Measurements from ENCODE around the gene C2CD3. TPM values are rescaled to one million over a fixed set of nuclear protein-coding genes. Genes with fewer than 3 reads are reported as not detected.

Gene C2CD3
- total and polyA plus RNA-seq, 10 donors = 5.7 to 49.2 (median 31.8) TPM

DNA sequence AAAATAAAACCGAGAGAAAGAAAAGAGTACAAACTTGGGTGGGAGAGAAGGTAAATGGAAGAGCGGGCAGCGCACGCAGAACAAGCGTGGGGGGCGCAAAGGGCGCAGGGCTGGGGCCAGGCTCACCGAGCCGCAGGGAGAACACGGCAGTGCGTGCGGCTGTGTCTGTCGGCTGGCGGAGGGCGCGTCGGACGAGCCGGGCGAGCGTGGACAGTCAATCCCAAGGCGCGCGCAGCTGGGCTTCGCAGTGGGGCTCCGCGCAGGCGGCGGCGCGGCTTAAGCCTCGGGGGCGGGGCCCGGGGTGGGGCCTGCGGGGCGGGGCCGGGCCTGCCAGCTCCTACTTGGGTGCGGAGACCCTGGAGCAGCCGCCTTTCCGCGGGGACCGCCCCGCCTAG lies 188.2 kb downstream of the C2CD3 start, which contains the start of gene UCP2:
UCP2 (minus strand) TSS at position 249 of the 395 bp plus-strand sequence. CDS start 4,465 bp downstream, outside the sequence.
- Histone ChIP-seq H3K27ac (peak within 1 kb of the TSS; percentile 93 to 97 (median 95)), H3K4me1 (peaks cover 40 to 77% (median 58%) of the 10 kb centered on the region in 6 donors), H3K4me3 (peak within 1 kb of the TSS; percentile 57 to 89 (median 82)), H3K36me3 (peaks cover 0 to 38% (median 14%) of the 10 kb centered on the region in 6 donors), H3K9me3 (no peaks in the 10 kb centered on the region), H3K27me3 (replicated peaks in 1 of 7) (no peaks in the 10 kb centered on the region)
- WGBS, 5 donors = 0% methylated on average over 15 to 43 of the region's 43 CpGs
- peak; percentile 98 for DNase-seq
- intact Hi-C loops (cut with DNase I; ENCODE audit: low total_unique reads) = no loop called here
- TF ChIP-seq, protein P1, sequence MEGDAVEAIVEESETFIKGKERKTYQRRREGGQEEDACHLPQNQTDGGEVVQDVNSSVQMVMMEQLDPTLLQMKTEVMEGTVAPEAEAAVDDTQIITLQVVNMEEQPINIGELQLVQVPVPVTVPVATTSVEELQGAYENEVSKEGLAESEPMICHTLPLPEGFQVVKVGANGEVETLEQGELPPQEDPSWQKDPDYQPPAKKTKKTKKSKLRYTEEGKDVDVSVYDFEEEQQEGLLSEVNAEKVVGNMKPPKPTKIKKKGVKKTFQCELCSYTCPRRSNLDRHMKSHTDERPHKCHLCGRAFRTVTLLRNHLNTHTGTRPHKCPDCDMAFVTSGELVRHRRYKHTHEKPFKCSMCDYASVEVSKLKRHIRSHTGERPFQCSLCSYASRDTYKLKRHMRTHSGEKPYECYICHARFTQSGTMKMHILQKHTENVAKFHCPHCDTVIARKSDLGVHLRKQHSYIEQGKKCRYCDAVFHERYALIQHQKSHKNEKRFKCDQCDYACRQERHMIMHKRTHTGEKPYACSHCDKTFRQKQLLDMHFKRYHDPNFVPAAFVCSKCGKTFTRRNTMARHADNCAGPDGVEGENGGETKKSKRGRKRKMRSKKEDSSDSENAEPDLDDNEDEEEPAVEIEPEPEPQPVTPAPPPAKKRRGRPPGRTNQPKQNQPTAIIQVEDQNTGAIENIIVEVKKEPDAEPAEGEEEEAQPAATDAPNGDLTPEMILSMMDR (IDR thresholded peaks at IDR 0.05 in 8 of 11, conservative IDR thresholded peaks at IDR 0.05 in 3 of 11) = no peak
- TF ChIP-seq POLR2A (IDR thresholded peaks at IDR 0.05) (peak in 2 of 3 donors; percentile 51 to 64), POLR2AphosphoS5 (IDR thresholded peaks at IDR 0.05) (peak in 2 of 3 donors; percentile 93 to 94)

DNA sequence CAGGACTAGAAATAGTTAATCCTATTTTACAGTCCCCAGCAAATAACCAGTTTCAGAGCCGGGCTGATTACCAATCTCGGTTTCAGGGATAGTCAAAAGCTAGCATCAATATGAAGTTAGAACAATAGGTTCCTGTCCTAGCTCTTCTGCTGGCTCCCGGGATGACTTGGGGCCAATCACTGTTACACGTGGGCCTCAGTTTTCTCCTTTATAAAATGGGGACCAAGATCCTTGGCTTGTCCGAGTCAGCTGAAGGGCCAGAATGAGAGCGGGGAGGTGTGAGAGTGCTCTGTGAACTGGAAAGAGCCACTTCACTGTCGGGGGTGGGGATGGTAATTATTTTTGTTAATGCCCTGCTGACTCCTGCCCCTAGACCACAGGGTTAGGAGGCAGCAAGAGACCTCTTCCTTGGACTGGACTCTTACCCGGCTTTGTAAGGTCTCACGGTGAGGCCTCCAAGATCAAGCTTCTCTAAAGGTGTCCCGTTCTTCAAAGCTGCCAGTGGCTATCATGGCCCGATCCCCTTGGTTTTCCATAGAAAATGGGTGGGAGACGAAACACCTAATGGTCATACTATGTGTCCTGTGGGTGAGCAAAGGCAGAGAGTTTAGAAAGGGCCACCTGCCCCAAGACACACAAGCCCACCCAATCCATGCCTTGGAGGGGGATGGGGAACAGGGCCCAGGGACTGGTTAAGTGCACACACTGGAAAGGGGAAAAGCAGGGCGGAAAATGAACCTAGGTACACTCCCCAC lies 189.6 kb downstream of the C2CD3 start:
- TF ChIP-seq POLR2AphosphoS5 (IDR thresholded peaks at IDR 0.05) = no peak
- TF ChIP-seq, protein P1 (IDR thresholded peaks at IDR 0.05 in 8 of 11, conservative IDR thresholded peaks at IDR 0.05 in 3 of 11) = no peak
- TF ChIP-seq POLR2A (IDR thresholded peaks at IDR 0.05) = no peak
- H3K27ac ChIP-seq = peak overlapping the region; percentile 93 to 97 (median 95)

DNA sequence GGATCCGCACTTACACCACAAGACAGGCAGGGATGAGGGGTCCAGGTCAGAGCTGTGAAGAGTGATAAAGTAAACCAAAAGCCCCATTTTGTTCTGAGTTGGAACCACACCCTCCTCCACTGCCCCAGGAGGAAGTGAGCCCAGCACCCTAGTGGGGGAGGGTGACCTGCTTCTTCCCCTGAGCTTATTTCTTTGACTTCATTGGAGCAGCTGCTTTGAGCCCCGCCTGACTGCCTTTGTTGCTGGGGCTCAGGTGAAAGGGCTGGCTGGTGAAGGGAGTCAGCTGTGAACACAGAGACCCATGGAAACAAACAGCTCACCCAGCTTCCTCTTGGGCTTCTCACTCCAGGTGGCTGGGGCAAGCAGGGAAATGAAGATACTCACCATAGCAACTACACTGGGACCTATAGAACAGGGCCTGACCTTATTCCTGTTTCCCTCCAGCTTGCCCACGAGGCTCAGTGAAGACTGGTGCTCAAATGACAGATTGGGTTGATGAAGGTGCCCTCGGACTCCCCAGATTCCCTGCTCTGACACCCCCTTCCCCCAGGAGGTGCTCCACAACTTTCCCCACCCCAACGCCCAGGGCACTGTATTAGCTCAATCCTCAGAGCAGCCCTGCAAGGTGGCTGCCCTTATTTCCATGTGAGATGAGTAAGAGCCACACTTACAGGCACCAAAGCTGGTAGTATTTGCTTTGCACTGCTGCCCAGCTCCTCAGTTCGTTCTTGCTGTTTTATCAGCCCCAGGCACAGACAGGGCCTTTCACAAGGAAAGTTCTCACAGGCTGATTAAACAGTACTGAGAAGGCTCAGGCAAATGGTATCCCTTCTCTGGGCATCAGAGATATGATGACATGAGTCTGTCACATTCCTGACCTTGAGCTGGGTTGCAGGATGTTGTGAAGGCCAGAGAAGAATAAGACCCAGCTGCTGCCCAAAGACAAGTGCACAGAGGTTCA lies 190.5 kb downstream of the C2CD3 start:
- Histone ChIP-seq H3K36me3 (peaks cover 0 to 61% (median 37%) of the 10 kb centered on the region in 6 donors), H3K27ac (peak overlapping the region; percentile 55 to 97 (median 95)), H3K4me1 (peaks cover 46 to 92% (median 79%) of the 10 kb centered on the region in 6 donors), H3K27me3 (replicated peaks in 1 of 7) (no peaks in the 10 kb centered on the region), H3K9me3 (no peaks in the 10 kb centered on the region), H3K4me3 (peak overlapping the region; percentile 57 to 89 (median 82))
- no peak for TF ChIP-seq POLR2A (IDR thresholded peaks at IDR 0.05)
- TF ChIP-seq, protein P1 (IDR thresholded peaks at IDR 0.05 in 8 of 11, conservative IDR thresholded peaks at IDR 0.05 in 3 of 11) = peak in 3 of 11 experiments; percentile 10 to 24 (median 21)
- TF ChIP-seq POLR2AphosphoS5 (IDR thresholded peaks at IDR 0.05) = peak; percentile 45 to 90 (median 82)
- peak; percentile 94 for DNase-seq
- intact Hi-C loops (cut with DNase I; ENCODE audit: low total_unique reads) = no loop called here
- WGBS, 5 donors = 25 to 36% (median 34%) methylated on average over 6 of the region's 6 CpGs

More for the DNA sequence above, 189.6 kb downstream of the C2CD3 start:
- Histone ChIP-seq H3K27me3 (replicated peaks in 1 of 7) (no peaks in the 10 kb centered on the region), H3K4me3 (peak overlapping the region; percentile 57 to 89 (median 82)), H3K4me1 (peaks cover 44 to 82% (median 70%) of the 10 kb centered on the region in 6 donors), H3K9me3 (no peaks in the 10 kb centered on the region), H3K36me3 (peaks cover 0 to 51% (median 27%) of the 10 kb centered on the region in 6 donors)
- peak; percentile 75 for DNase-seq
- intact Hi-C loops (cut with DNase I; ENCODE audit: low total_unique reads) = no loop called here
- WGBS, 5 donors = 50 to 64% (median 58%) methylated on average over 13 of the region's 13 CpGs
